Panc1 (cell line): ENCODE data around the gene HMCN2. TPM values are rescaled to one million over a fixed set of nuclear protein-coding genes. Genes with fewer than 3 reads are reported as not detected.

ENCODE experiments used
- ATAC-seq: fragments of 200-7000 bp; cut with Tn5 transposase; 2 replicates; pipeline ENCODE4 v1.9.1; 2020; ENCODE audit warnings: mild to moderate bottlenecking, moderate library complexity
- BruUV-seq: library from RNA; stranded (reverse); fragments of 400-500 nt; replicated peaks from 2 replicates; lab custom pipeline; 2021; lab: Mats Ljungman, UMichigan
- CTCF ChIA-PET: fragments of 300-600 bp; sonication (Branson Sonifier 250); formaldehyde crosslinking; loops from one replicate; lab custom pipeline; 2022; ENCODE audit warnings: antibody characterized with exemption; lab: Charles Lee
- POLR2A ChIA-PET: fragments of 300-600 bp; sonication (Branson Sonifier 250); formaldehyde crosslinking; loops from one replicate; lab custom pipeline; 2022; ENCODE audit warnings: antibody characterized with exemption; lab: Charles Lee
- DNase-seq: peaks from one replicate; pipeline ENCODE4 v3.0.0-alpha.2; 2010; ENCODE audit warnings: low read depth, low spot score
- H3K27ac ChIP-seq: 2 replicates; pipeline ENCODE4 v1.5.1; 2011; ENCODE audit warnings: mild to moderate bottlenecking, low read length, inconsistent platforms
- H3K27me3 ChIP-seq: fragments of 200-500 bp; sonication (Bioruptor generic); 2 replicates; pipeline ENCODE4 v1.6.0; 2014; ENCODE audit warnings: low read length, inconsistent platforms; ENCODE audit not compliant: control insufficient read depth, insufficient read depth
- H3K36me3 ChIP-seq: fragments of 200-500 bp; sonication (Bioruptor generic); 2 replicates; pipeline ENCODE4 v1.5.1; 2014; ENCODE audit warnings: inconsistent platforms, mild to moderate bottlenecking, low read length, moderate library complexity; ENCODE audit not compliant: control insufficient read depth, insufficient read depth
- H3K4me1 ChIP-seq: 2 replicates; pipeline ENCODE4 v1.5.1; 2011; ENCODE audit warnings: inconsistent platforms, mild to moderate bottlenecking, low read length, moderate library complexity; ENCODE audit not compliant: control insufficient read depth, insufficient read depth
- H3K4me3 ChIP-seq, 2 experiments: 2 replicates each; pipeline ENCODE4 v1.5.1; 2011 to 2012; ENCODE audit warnings: low read depth in 2 of 2, low read length in 2 of 2, mild to moderate bottlenecking in 2 of 2, inconsistent platforms in 1 of 2, moderate library complexity in 1 of 2
- H3K9me3 ChIP-seq: fragments of 200-500 bp; sonication (Bioruptor generic); 2 replicates; pipeline ENCODE4 v1.5.1; 2014; ENCODE audit warnings: low read depth, mild to moderate bottlenecking, inconsistent platforms, low read length, moderate library complexity; ENCODE audit not compliant: control insufficient read depth, insufficient read depth
- CTCF ChIP-seq: fragments of 450-650 bp; IDR thresholded peaks from 2 replicates; pipeline ENCODE4 v1.5.1; 2017; ENCODE audit warnings: mild to moderate bottlenecking
- POLR2AphosphoS5 ChIP-seq: IDR thresholded peaks from 2 replicates; pipeline ENCODE4 v1.6.1; 2012; ENCODE audit warnings: mild to moderate bottlenecking, low read depth, low read length, moderate library complexity
- REST ChIP-seq, 2 experiments: IDR thresholded peaks; 2 replicates each; pipeline ENCODE4 v1.6.1; 2011 to 2012; ENCODE audit warnings: low read depth in 2 of 2, control low read depth in 1 of 2, low read length in 1 of 2, mild to moderate bottlenecking in 1 of 2, moderate library complexity in 1 of 2; ENCODE audit not compliant: insufficient read depth in 1 of 2
- SIN3A ChIP-seq: IDR thresholded peaks from 2 replicates; pipeline ENCODE4 v1.6.1; 2012; ENCODE audit warnings: low read depth, mild to moderate bottlenecking, low read length, moderate library complexity, borderline replicate concordance; ENCODE audit not compliant: insufficient read depth
- TCF7L2 ChIP-seq: IDR thresholded peaks from 2 replicates; pipeline ENCODE4 v1.6.1; 2011; ENCODE audit warnings: mild to moderate bottlenecking, low read depth, low read length, inconsistent platforms
- in situ Hi-C: cut with HindIII; loops from 2 replicates; pipeline ENCODE4 v1.10.0; 2016; ENCODE audit warnings: low sequenced_read_pairs, low pct_unique_long_range_greater_than_20kb
- intact Hi-C: fragments of 100-400 bp; cut with micrococcal nuclease; formaldehyde crosslinking; loops from one replicate; pipeline ENCODE4 v1.10.0; 2022; ENCODE audit not compliant: unreplicated experiment
- total RNA-seq: library from RNA; stranded (reverse); gene quantifications from one replicate; pipeline ENCODE4 v1.2.1, GENCODE V29; 2021; ENCODE audit not compliant: unreplicated experiment

The HMCN2 gene
- total RNA-seq, 1 experiment from 2014 or later, result 0.05 TPM

GRCh38 chr9:130313103-130313858 lies 47.7 kb downstream of the HMCN2 start:
- no peak overlapping the region for H3K4me3 ChIP-seq
- no TSS peak for BruUV-seq
- POLR2A ChIA-PET, result no interaction called here
- H3K27me3 ChIP-seq, result no peaks in the 10 kb centered on the region
- no peak overlapping the region for H3K27ac ChIP-seq
- ATAC-seq (no peak), DNase-seq (no peak)
- intact Hi-C loops (no loop called here), in situ Hi-C loops (no loop called here)
- peaks cover 6% of the 10 kb centered on the region for H3K4me1 ChIP-seq
- TF ChIP-seq REST (IDR thresholded peaks at IDR 0.05; ENCODE audit: insufficient read depth in 1 of 2, low read depth in 2 of 2, low read length in 1 of 2) (no peak), SIN3A (no peak), CTCF (no peak), POLR2AphosphoS5 (no peak), TCF7L2 (no peak)
- CTCF ChIA-PET, result interaction anchor here (0.6 kb wide), 1 partner anchor 31 kb away, joined by 5 read pairs; no protein-coding TSS in a partner anchor
- H3K36me3 ChIP-seq, result no peaks in the 10 kb centered on the region
- H3K9me3 ChIP-seq, result no peaks in the 10 kb centered on the region

GRCh38 chr9:130315446-130316226 lies 50.1 kb downstream of the HMCN2 start:
- CTCF ChIA-PET, result no interaction called here
- in situ Hi-C loops, result no loop called here

More at GRCh38 chr9:130315446-130316226, 50.1 kb downstream of the HMCN2 start:
- intact Hi-C loops, result no loop called here
- Histone ChIP-seq H3K9me3 (no peaks in the 10 kb centered on the region), H3K27me3 (no peaks in the 10 kb centered on the region), H3K27ac (no peak overlapping the region), H3K4me1 (peaks cover 8% of the 10 kb centered on the region), H3K36me3 (no peaks in the 10 kb centered on the region), H3K4me3 (no peak overlapping the region)
- POLR2A ChIA-PET, result no interaction called here
- TF ChIP-seq POLR2AphosphoS5, result no peak
- peak; percentile 9; the same call in 1 of the 2 replicates for ATAC-seq
- no TSS peak for BruUV-seq
- DNase-seq, result no peak
